IPS DF 6.9 (cell line): ENCODE data around the gene PFKFB2.
A peak's percentile ranks its signal among the peaks of the same experiment; 100 is the strongest.
"Not testable (repeated sequence)": the region's sequence is repeated elsewhere in the genome, so short reads cannot be mapped to it uniquely, and the experiment has no call there.

ENCODE experiments used
- DNase-seq: peaks from one replicate; pipeline ENCODE4 v3.0.0-alpha.2; 2013; ENCODE audit warnings: low read depth, low spot score
- H3K27ac ChIP-seq: one replicate; pipeline ENCODE4 v1.5.1; 2013; ENCODE audit warnings: low read length, control low read depth
- H3K27me3 ChIP-seq: 2 replicates; pipeline ENCODE4 v1.6.1; 2013; ENCODE audit warnings: mild to moderate bottlenecking, low read length; ENCODE audit not compliant: control insufficient read depth, insufficient read depth
- H3K36me3 ChIP-seq: 2 replicates; pipeline ENCODE4 v1.6.1; 2013; ENCODE audit warnings: low read length; ENCODE audit not compliant: control insufficient read depth, insufficient read depth
- H3K4me1 ChIP-seq: 2 replicates; pipeline ENCODE4 v1.6.1; 2013; ENCODE audit warnings: low read length; ENCODE audit not compliant: control insufficient read depth, insufficient read depth
- H3K4me3 ChIP-seq: 2 replicates; pipeline ENCODE4 v1.5.1; 2013; ENCODE audit warnings: mild to moderate bottlenecking, low read length
- H3K9me3 ChIP-seq: 2 replicates; pipeline ENCODE4 v1.6.1; 2013; ENCODE audit warnings: low read length, inconsistent platforms; ENCODE audit not compliant: control insufficient read depth, insufficient read depth
- WGBS: extraction: QIAGEN DNeasy Blood & Tissue Kit; methylation state at CpG from one replicate; pipeline ENCODE4 v1.1.7; 2013; ENCODE audit warnings: mixed read lengths, missing lambda C conversion rate; ENCODE audit not compliant: insufficient read length, insufficient coverage; 5-methylcytosine and 5-hydroxymethylcytosine counted together

Gene PFKFB2

GRCh38 chr1:207041397-207041796, 11.7 kb upstream of the PFKFB2 start:
- H3K27ac ChIP-seq, H3K4me3 ChIP-seq, H3K9me3 ChIP-seq, H3K36me3 ChIP-seq, H3K4me1 ChIP-seq, H3K27me3 ChIP-seq, DNase-seq: not testable (repeated sequence)
- no CpG with 5 or more reads among the region's 2 CpGs for WGBS

GRCh38 chr1:207045453-207045852, 7.6 kb upstream of the PFKFB2 start:
- Histone ChIP-seq H3K4me1 (no peaks in the 10 kb centered on the region), H3K9me3 (no peaks in the 10 kb centered on the region), H3K36me3 (peaks cover 10% of the 10 kb centered on the region; the same call in 1 of the 2 replicates), H3K27me3 (no peaks in the 10 kb centered on the region), H3K27ac (no peak overlapping the region), H3K4me3 (no peak overlapping the region)
- WGBS, result no CpG with 5 or more reads among the region's 2 CpGs
- DNase-seq, result no peak

GRCh38 chr1:207047505-207047904, 5.6 kb upstream of the PFKFB2 start:
- no peak for DNase-seq
- Histone ChIP-seq H3K27me3 (no peaks in the 10 kb centered on the region), H3K4me3 (no peak overlapping the region), H3K27ac (no peak overlapping the region), H3K9me3 (no peaks in the 10 kb centered on the region), H3K36me3 (peaks cover 10% of the 10 kb centered on the region; the same call in 1 of the 2 replicates), H3K4me1 (no peaks in the 10 kb centered on the region)
- WGBS, result no CpG with 5 or more reads among the region's 1 CpG

- DNase-seq, result no peak
- Histone ChIP-seq H3K27ac (no peak overlapping the region), H3K27me3 (no peaks in the 10 kb centered on the region), H3K4me1 (no peaks in the 10 kb centered on the region), H3K9me3 (no peaks in the 10 kb centered on the region), H3K4me3 (no peak overlapping the region), H3K36me3 (peaks cover 10% of the 10 kb centered on the region; the same call in 1 of the 2 replicates)
- WGBS, result no CpG with 5 or more reads among the region's 6 CpGs
Observed at GRCh38 chr1:207048041-207048440, 5.0 kb upstream of the PFKFB2 start.

- no peak for DNase-seq
- no peaks in the 10 kb centered on the region for H3K27me3 ChIP-seq
- peaks cover 10% of the 10 kb centered on the region; the same call in 1 of the 2 replicates for H3K36me3 ChIP-seq
- WGBS, result no CpG with 5 or more reads among the region's 4 CpGs
- no peak overlapping the region for H3K4me3 ChIP-seq
- H3K9me3 ChIP-seq, result no peaks in the 10 kb centered on the region
- H3K27ac ChIP-seq, result no peak overlapping the region
- no peaks in the 10 kb centered on the region for H3K4me1 ChIP-seq
Observed at GRCh38 chr1:207049054-207049453, 4.0 kb upstream of the PFKFB2 start.

- no CpG with 5 or more reads among the region's 8 CpGs for WGBS
- H3K4me1 ChIP-seq, result no peaks in the 10 kb centered on the region
- peaks cover 10% of the 10 kb centered on the region; the same call in 1 of the 2 replicates for H3K36me3 ChIP-seq
- no peak overlapping the region for H3K27ac ChIP-seq
- no peak overlapping the region for H3K4me3 ChIP-seq
- no peak for DNase-seq
- H3K27me3 ChIP-seq, result no peaks in the 10 kb centered on the region
- no peaks in the 10 kb centered on the region for H3K9me3 ChIP-seq
Observed at GRCh38 chr1:207049514-207049913, 3.6 kb upstream of the PFKFB2 start.

GRCh38 chr1:207049974-207050391, 3.1 kb upstream of the PFKFB2 start:
- Histone ChIP-seq H3K4me3 (peak overlapping the region; percentile 95; the same call in 1 of the 2 replicates), H3K27ac (no peak overlapping the region), H3K27me3 (no peaks in the 10 kb centered on the region), H3K4me1 (no peaks in the 10 kb centered on the region), H3K9me3 (no peaks in the 10 kb centered on the region), H3K36me3 (peaks cover 10% of the 10 kb centered on the region; the same call in 1 of the 2 replicates)
- WGBS, result no CpG with 5 or more reads among the region's 6 CpGs
- no peak for DNase-seq

GRCh38 chr1:207050480-207051190, 2.4 kb upstream of the PFKFB2 start:
- DNase-seq, result peak; percentile 79
- Histone ChIP-seq H3K4me3 (peak overlapping the region; percentile 95), H3K9me3 (no peaks in the 10 kb centered on the region), H3K27me3 (no peaks in the 10 kb centered on the region), H3K36me3 (peaks cover 10% of the 10 kb centered on the region; the same call in 1 of the 2 replicates), H3K27ac (no peak overlapping the region), H3K4me1 (no peaks in the 10 kb centered on the region)
- WGBS, result no CpG with 5 or more reads among the region's 47 CpGs

- Histone ChIP-seq H3K9me3 (no peaks in the 10 kb centered on the region), H3K27ac (no peak within 1 kb of the TSS), H3K4me3 (peak within 1 kb of the TSS; percentile 95), H3K36me3 (peaks cover 10% of the 10 kb centered on the region; the same call in 1 of the 2 replicates), H3K4me1 (no peaks in the 10 kb centered on the region), H3K27me3 (no peaks in the 10 kb centered on the region)
- no peak for DNase-seq
- no CpG with 5 or more reads among the region's 15 CpGs for WGBS
Observed at GRCh38 chr1:207051191-207051943, 1.7 kb upstream of the PFKFB2 start, which contains the start of gene YOD1. TSS of gene YOD1 (minus strand) at chr1:207051208. CDS start at chr1:207051030, 178 bp downstream.

- H3K36me3 ChIP-seq, result no peaks in the 10 kb centered on the region
- H3K27ac ChIP-seq, result no peak overlapping the region
- H3K4me3 ChIP-seq, result no peak overlapping the region
- peaks cover 2% of the 10 kb centered on the region; the same call in 1 of the 2 replicates for H3K4me1 ChIP-seq
- WGBS, result no CpG with 5 or more reads among the region's 2 CpGs
- no peak for DNase-seq
- no peaks in the 10 kb centered on the region for H3K9me3 ChIP-seq
- H3K27me3 ChIP-seq, result no peaks in the 10 kb centered on the region
Observed at GRCh38 chr1:207054491-207054890, 1.4 kb downstream of the PFKFB2 start.
